Immature natural killer cell (primary cell): ENCODE measurements around the gene EFCAB11. TPM values are rescaled to one million over a fixed set of nuclear protein-coding genes. Genes with fewer than 3 reads are reported as not detected.

ENCODE experiments used
- DNase-seq, 3 donors: peaks; one replicate each; pipeline ENCODE4 v3.0.0; 2022; ENCODE audit warnings: mixed read lengths in 1 of 3
- H3K27ac Mint-ChIP-seq, 6 donors: one replicate each; pipeline ENCODE4 v1.8.0; 2020; ENCODE audit warnings: mixed read lengths in 6 of 6, mild to moderate bottlenecking in 5 of 6, inconsistent platforms in 4 of 6, moderate library complexity in 3 of 6
- H3K27me3 Mint-ChIP-seq, 3 donors: one replicate each; pipeline ENCODE4 v1.8.0; 2020 to 2021; ENCODE audit warnings: low read depth in 3 of 3, mild to moderate bottlenecking in 3 of 3, mixed read lengths in 3 of 3, moderate library complexity in 3 of 3, inconsistent platforms in 1 of 3
- H3K36me3 Mint-ChIP-seq, 3 donors: one replicate each; pipeline ENCODE4 v1.8.0; 2020; ENCODE audit warnings: mixed read lengths in 3 of 3, inconsistent platforms in 2 of 3, mild to moderate bottlenecking in 2 of 3
- H3K4me1 Mint-ChIP-seq, 2 donors: one replicate each; pipeline ENCODE4 v1.8.0; 2020; ENCODE audit warnings: inconsistent platforms in 2 of 2, mild to moderate bottlenecking in 2 of 2, mixed read lengths in 2 of 2, moderate library complexity in 1 of 2
- H3K4me3 Mint-ChIP-seq, 5 donors: one replicate each; pipeline ENCODE4 v1.8.0; 2020; ENCODE audit warnings: mild to moderate bottlenecking in 5 of 5, mixed read lengths in 5 of 5, inconsistent platforms in 3 of 5, moderate library complexity in 3 of 5
- H3K9me3 Mint-ChIP-seq, 6 donors: one replicate each; pipeline ENCODE4 v1.8.0; 2020; ENCODE audit warnings: mild to moderate bottlenecking in 6 of 6, mixed read lengths in 6 of 6, inconsistent platforms in 4 of 6, moderate library complexity in 3 of 6
- polyA plus RNA-seq, 3 donors: library from polyadenylated mRNA; unstranded; fragments of 300-500 nt; fragmentation: Illumina TruSeq; gene quantifications; one replicate each; pipeline ENCODE4 v1.2.3, GENCODE V29; 2021

The EFCAB11 gene
- polyA plus RNA-seq, 3 donors from 2014 or later, result 3.5 to 6.3 (median 6.1) TPM

DNA sequence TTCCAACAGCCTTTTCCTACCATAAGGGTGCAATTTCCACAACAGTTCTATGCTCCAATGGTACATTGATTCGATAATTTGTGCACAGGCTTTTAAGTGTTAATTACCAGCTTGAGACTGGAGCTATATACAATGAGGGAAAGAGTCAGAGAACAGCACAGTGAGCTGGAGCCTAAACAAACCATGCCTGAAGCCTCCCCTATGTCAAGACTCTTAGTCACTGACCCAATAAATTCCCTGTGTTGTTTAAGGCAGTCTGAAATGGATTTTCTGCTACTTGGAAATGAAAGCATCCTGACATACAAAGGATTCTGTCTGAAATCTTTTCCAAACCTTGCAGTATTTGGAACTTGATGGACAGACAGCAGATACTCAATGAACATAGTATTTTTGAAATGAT lies 149.0 kb downstream of the EFCAB11 start:
- Mint-ChIP-seq H3K27ac (no peak overlapping the region), H3K27me3 (peaks cover 0 to 2% (median 2%) of the 10 kb centered on the region in 3 donors), H3K36me3 (no peaks in the 10 kb centered on the region), H3K4me1 (no peaks in the 10 kb centered on the region), H3K9me3 (no peaks in the 10 kb centered on the region), H3K4me3 (no peak overlapping the region)
- DNase-seq, result no peak

- Mint-ChIP-seq H3K4me1 (no peaks in the 10 kb centered on the region), H3K9me3 (no peaks in the 10 kb centered on the region), H3K27ac (no peak overlapping the region), H3K27me3 (peaks cover 0 to 2% (median 2%) of the 10 kb centered on the region in 3 donors), H3K4me3 (no peak overlapping the region), H3K36me3 (no peaks in the 10 kb centered on the region)
- DNase-seq, result no peak
Observed at GRCh38 chr14:89803542-89803941, 151.0 kb downstream of the EFCAB11 start.

DNA sequence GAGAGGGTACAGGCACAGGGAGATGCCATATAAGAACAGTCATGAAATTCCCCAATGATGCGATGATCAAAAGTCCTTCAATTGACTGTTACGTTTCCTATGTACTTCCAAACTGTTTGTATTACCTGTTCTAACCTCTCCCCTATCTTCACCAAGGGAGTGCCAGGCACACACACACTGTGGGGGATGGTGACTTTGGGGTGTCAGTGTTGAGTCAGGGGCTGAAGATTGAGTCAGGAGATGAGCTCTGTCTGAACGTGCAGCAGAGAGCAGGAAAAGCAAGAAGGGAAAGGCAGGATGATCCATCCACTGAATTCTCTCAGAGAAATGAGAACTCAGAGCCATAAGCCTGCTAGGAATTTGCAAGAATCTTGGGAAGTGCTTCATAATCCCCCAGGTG lies 153.4 kb downstream of the EFCAB11 start:
- no peaks in the 10 kb centered on the region for H3K36me3 Mint-ChIP-seq
- H3K27me3 Mint-ChIP-seq, result peaks cover 0 to 2% (median 0%) of the 10 kb centered on the region in 3 donors
- no peaks in the 10 kb centered on the region for H3K4me1 Mint-ChIP-seq
- H3K27ac Mint-ChIP-seq, result no peak overlapping the region
- DNase-seq, result no peak
- no peaks in the 10 kb centered on the region for H3K9me3 Mint-ChIP-seq
- H3K4me3 Mint-ChIP-seq, result no peak overlapping the region

GRCh38 chr14:89798212-89798773 lies 156.2 kb downstream of the EFCAB11 start:
- DNase-seq, result no peak
- no peak overlapping the region for H3K4me3 Mint-ChIP-seq
- no peak overlapping the region for H3K27ac Mint-ChIP-seq
- H3K36me3 Mint-ChIP-seq, result no peaks in the 10 kb centered on the region
- H3K27me3 Mint-ChIP-seq, result peaks cover 0 to 2% (median 2%) of the 10 kb centered on the region in 3 donors
- H3K4me1 Mint-ChIP-seq, result no peaks in the 10 kb centered on the region
- no peaks in the 10 kb centered on the region for H3K9me3 Mint-ChIP-seq

DNA sequence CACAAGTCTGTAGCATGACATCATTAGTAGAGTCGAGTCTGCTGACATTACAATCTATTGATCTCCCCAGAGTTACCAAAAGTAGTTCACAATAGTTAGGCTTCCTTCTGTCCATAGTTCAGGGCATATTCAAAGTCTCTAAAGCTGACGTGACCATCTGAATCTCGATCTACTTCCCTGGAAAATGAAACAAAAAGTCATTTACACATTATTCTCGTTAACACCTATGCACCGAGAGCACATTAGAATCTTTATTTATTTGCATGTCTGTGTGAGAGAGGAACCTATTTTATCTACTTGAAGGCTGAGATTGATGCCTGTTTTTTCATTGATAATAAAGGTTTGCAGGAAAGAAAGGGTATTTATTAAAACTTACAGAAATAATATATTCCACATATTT lies 157.4 kb downstream of the EFCAB11 start:
- Mint-ChIP-seq H3K4me1 (no peaks in the 10 kb centered on the region), H3K9me3 (no peaks in the 10 kb centered on the region), H3K36me3 (peaks cover 0 to 3% (median 0%) of the 10 kb centered on the region in 3 donors), H3K27ac (no peak overlapping the region), H3K4me3 (no peak overlapping the region), H3K27me3 (peaks cover 0 to 3% (median 2%) of the 10 kb centered on the region in 3 donors)
- DNase-seq, result no peak

DNA sequence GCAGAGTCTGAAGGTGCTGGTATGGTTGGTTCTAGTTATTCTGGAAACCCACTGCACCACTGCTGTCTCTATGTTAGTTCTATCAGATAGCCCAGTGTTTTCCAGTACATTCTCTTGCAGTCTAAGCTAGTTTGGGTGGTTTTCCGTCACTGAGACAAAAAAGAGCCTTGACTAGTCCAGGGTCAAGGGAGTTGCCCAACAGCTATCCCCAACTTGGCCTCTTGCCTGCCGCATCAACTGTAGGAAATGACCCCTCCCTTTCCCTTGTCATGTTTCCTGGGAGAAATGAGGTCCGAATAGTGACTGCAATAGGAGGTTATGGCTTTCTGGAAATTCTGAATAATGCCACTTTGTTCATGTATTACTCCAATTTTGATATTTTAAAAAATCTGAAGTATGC lies 160.4 kb downstream of the EFCAB11 start:
- no peaks in the 10 kb centered on the region for H3K4me1 Mint-ChIP-seq
- peaks cover 2 to 3% (median 2%) of the 10 kb centered on the region in 3 donors for H3K27me3 Mint-ChIP-seq
- no peak for DNase-seq
- H3K4me3 Mint-ChIP-seq, result no peak overlapping the region
- H3K27ac Mint-ChIP-seq, result no peak overlapping the region
- H3K9me3 Mint-ChIP-seq, result no peaks in the 10 kb centered on the region
- H3K36me3 Mint-ChIP-seq, result peaks cover 0 to 3% (median 0%) of the 10 kb centered on the region in 3 donors

- Mint-ChIP-seq H3K27me3 (peaks cover 2 to 3% (median 2%) of the 10 kb centered on the region in 3 donors), H3K9me3 (no peaks in the 10 kb centered on the region), H3K4me1 (no peaks in the 10 kb centered on the region), H3K27ac (no peak overlapping the region), H3K36me3 (peaks cover 0 to 3% (median 0%) of the 10 kb centered on the region in 3 donors), H3K4me3 (no peak overlapping the region)
- no peak for DNase-seq
Observed at GRCh38 chr14:89793367-89793716, 161.2 kb downstream of the EFCAB11 start.

DNA sequence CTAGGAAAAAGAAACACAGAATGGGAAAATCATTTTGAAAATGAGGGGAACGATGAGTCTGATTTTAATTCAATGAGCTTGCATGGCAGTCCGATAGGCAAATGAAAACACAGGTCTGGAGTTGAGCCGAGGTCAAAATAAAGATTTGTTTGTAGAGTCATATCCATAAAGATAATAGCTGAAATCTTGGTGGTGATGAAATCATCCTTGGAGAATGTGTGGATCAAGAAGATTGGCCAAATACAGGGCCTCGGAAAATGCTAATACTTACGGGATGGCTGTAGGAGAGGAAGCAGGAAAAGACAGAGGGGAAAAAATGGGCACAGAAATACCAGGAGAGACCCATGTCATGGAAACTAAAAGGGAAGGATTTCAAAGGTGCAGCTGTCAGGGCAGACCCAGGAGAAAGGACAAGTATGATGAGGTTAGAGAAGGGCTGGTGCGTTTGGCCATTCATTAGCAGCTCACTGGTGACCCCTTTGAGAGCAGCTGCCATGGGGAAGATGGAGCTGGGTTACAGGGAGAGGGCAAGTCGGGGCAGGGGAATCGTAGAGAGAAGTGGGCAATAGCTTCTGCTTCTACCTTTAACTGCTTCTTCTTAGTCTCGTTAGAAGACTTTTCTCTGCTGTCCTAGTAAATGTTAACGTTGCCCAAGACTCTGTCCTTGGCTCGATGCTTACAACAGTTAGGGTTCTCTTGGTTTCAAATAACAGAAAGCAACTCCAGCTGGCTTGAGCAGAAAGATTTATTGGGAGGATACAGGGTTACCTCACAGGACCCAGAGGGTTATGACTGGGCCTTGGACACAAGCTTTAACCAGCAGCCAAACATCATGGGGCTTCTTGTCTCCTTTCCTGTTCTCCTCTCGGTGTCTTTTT lies 161.8 kb downstream of the EFCAB11 start:
- H3K27me3 Mint-ChIP-seq, result peaks cover 2 to 3% (median 2%) of the 10 kb centered on the region in 3 donors
- H3K27ac Mint-ChIP-seq, result no peak overlapping the region
- DNase-seq, result no peak
- no peak overlapping the region for H3K4me3 Mint-ChIP-seq
- no peaks in the 10 kb centered on the region for H3K4me1 Mint-ChIP-seq
- no peaks in the 10 kb centered on the region for H3K9me3 Mint-ChIP-seq
- peaks cover 0 to 3% (median 0%) of the 10 kb centered on the region in 3 donors for H3K36me3 Mint-ChIP-seq

GRCh38 chr14:89787525-89787924 lies 167.0 kb downstream of the EFCAB11 start:
- H3K36me3 Mint-ChIP-seq, result peaks cover 0 to under 1% (median 0%) of the 10 kb centered on the region in 3 donors

GRCh38 chr14:89781046-89781445 lies 173.5 kb downstream of the EFCAB11 start:
- Mint-ChIP-seq H3K4me1 (no peaks in the 10 kb centered on the region), H3K27ac (no peak overlapping the region), H3K4me3 (no peak overlapping the region), H3K27me3 (peaks cover 0 to 4% (median 0%) of the 10 kb centered on the region in 3 donors), H3K36me3 (no peaks in the 10 kb centered on the region), H3K9me3 (no peaks in the 10 kb centered on the region)
- no peak for DNase-seq

More at GRCh38 chr14:89787525-89787924, 167.0 kb downstream of the EFCAB11 start:
- peaks cover 0 to 2% (median 2%) of the 10 kb centered on the region in 3 donors for H3K27me3 Mint-ChIP-seq
- no peaks in the 10 kb centered on the region for H3K4me1 Mint-ChIP-seq
- no peak for DNase-seq
- no peak overlapping the region for H3K4me3 Mint-ChIP-seq
- no peaks in the 10 kb centered on the region for H3K9me3 Mint-ChIP-seq
- no peak overlapping the region for H3K27ac Mint-ChIP-seq

GRCh38 chr14:89779707-89780106 lies 174.8 kb downstream of the EFCAB11 start:
- peaks cover 0 to 4% (median 0%) of the 10 kb centered on the region in 3 donors for H3K27me3 Mint-ChIP-seq
- no peak overlapping the region for H3K27ac Mint-ChIP-seq
- H3K4me3 Mint-ChIP-seq, result no peak overlapping the region
- DNase-seq, result no peak
- no peaks in the 10 kb centered on the region for H3K36me3 Mint-ChIP-seq
- H3K9me3 Mint-ChIP-seq, result no peaks in the 10 kb centered on the region
- H3K4me1 Mint-ChIP-seq, result peaks cover 4% of the 10 kb centered on the region in 2 donors

DNA sequence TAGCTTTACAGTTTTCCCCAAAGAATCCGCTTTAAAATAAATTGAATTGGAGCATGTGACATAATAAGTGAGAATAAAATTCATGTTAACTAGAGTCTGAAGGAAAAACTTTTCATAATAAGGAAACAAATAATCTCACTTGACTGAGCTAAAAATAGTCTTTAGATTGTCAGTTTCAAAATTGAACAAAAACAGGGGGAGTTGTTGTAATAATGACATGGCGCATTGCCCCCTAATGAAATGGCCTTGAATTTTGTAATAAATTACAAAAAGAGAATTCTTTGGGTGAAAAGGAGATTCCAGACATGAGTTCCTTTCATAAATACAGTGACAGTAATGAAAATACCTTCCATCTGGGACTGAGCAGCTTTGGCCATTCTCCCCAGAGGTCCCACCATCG lies 178.6 kb downstream of the EFCAB11 start:
- Mint-ChIP-seq H3K27ac (peak overlapping the region in 1 of 6 donors; percentile 36), H3K4me3 (no peak overlapping the region), H3K4me1 (peaks cover 22 to 28% of the 10 kb centered on the region in 2 donors), H3K36me3 (no peaks in the 10 kb centered on the region), H3K27me3 (peaks cover 4 to 13% (median 4%) of the 10 kb centered on the region in 3 donors), H3K9me3 (no peaks in the 10 kb centered on the region)
- DNase-seq, result no peak

DNA sequence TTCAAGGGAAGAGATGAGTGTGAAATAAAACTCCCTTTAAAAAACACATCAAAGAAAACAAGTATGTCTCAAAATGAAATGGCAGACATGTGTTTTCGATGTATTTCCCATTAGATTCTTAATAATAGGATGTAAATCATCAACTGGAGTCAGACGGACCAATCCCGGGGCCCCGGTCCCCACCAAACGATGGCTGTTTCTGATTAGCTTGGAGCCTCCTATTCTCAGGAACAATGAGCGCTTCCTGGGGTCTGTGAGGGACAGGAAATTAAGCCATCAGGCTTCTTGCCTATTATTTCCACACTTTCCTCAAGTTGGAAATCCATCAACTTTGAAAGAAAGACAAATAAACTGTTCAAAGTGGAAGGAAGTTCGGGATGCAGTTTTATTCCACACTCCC lies 179.4 kb downstream of the EFCAB11 start:
- H3K27me3 Mint-ChIP-seq, result peaks cover 4 to 13% (median 4%) of the 10 kb centered on the region in 3 donors
- peak overlapping the region in 4 of 6 donors; percentile 20 to 69 (median 36) for H3K27ac Mint-ChIP-seq
- DNase-seq, result no peak
- H3K4me3 Mint-ChIP-seq, result no peak overlapping the region
- no peaks in the 10 kb centered on the region for H3K36me3 Mint-ChIP-seq
- peaks cover 22 to 28% of the 10 kb centered on the region in 2 donors for H3K4me1 Mint-ChIP-seq
- H3K9me3 Mint-ChIP-seq, result no peaks in the 10 kb centered on the region

DNA sequence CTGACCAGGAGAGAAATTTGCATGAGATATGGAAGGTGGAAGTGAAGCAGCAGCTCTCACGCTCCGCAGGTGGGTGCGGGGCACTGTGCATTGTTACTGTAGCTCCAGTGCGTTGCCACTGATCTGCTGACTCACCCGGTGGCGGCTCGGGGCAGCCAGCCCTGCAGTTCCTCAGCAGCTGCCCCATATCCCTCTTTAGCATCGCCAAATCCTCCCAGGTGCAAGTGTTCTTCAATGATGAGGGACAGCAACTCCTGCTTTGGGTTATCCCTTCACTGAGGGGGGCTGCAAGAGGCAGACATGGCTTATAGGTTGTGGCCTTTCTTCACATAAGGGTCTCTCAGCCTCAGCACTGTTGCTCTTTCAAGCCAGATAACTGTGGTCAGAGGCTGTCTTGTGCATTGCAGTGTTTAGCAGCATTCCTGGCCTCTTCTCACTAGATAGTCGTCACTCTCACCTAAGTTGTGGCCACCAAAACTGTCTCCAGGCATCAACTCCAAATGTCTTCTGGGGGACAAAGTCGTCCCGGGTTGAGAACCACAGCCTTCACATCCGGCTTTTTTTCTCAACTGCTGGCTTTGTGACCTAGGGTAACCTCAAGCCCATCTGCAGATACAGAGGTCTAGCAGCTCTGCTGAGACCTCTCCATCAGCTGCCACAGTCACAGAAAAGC lies 180.8 kb downstream of the EFCAB11 start:
- Mint-ChIP-seq H3K4me3 (peak overlapping the region; percentile 78 to 87 (median 80)), H3K27ac (peak overlapping the region; percentile 74 to 98 (median 94)), H3K36me3 (no peaks in the 10 kb centered on the region), H3K4me1 (peaks cover 22 to 28% of the 10 kb centered on the region in 2 donors), H3K27me3 (peaks cover 4 to 12% (median 4%) of the 10 kb centered on the region in 3 donors), H3K9me3 (no peaks in the 10 kb centered on the region)
- peak; percentile 86 to 87 (median 87) for DNase-seq
